ENCODE results near the gene C2orf49.

DNA sequence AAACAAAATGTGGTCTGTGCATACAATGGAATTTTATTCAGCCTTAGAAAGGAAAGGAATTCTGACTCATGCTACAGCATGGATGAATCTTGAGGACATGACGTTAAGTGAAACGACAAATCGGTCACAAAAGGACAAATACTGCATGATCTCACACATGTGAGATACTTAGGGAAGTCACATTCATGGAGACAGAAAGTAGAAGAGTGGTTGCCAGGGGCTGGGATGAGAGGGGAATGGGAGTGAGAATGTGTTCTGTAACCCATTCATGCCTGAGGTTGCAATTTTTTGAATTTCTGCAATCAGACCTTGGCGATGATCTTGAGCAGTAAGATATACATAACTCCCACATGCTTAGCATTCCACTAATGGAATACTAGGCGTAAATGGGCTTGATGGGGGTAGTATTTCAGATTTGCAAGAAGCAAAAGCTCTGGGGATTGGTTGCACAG, 39.5 kb downstream of the C2orf49 start:
- TF ChIP-seq CTCF (IDR thresholded peaks at IDR 0.05) (no peak), REST (IDR thresholded peaks at IDR 0.05; ENCODE audit: insufficient read depth in 1 of 2, low read depth in 2 of 2, low read length in 1 of 2) (no peak), TCF7L2 (IDR thresholded peaks at IDR 0.05; ENCODE audit: low read depth, low read length) (no peak), POLR2AphosphoS5 (IDR thresholded peaks at IDR 0.05; ENCODE audit: low read depth, low read length) (peak; percentile 23; the same call in 1 of the 2 replicates), SIN3A (IDR thresholded peaks at IDR 0.05; ENCODE audit: borderline replicate concordance, insufficient read depth, low read depth, low read length) (no peak)

Data from Panc1 (cell line).